ENCODE data around the gene PDE1C. TPM values are rescaled to one million over a fixed set of nuclear protein-coding genes. Genes with fewer than 3 reads are reported as not detected.

PDE1C gene
- total RNA-seq, 2 donors from 2014 or later: 35.7 to 47.8 TPM

- H3K27ac ChIP-seq: peak overlapping the region; percentile 46 to 56
- no peaks in the 10 kb centered on the region for H3K9me3 ChIP-seq
- no peak for TF ChIP-seq CTCF (IDR thresholded peaks at IDR 0.05)
- H3K36me3 ChIP-seq: no peaks in the 10 kb centered on the region
- DNase-seq (ENCODE audit: low spot score): peak; percentile 89
- peaks cover 0 to 45% of the 10 kb centered on the region in 2 donors for H3K4me1 ChIP-seq
- H3K27me3 ChIP-seq: no peaks in the 10 kb centered on the region
- H3K4me3 ChIP-seq: no peak overlapping the region
Measured at GRCh38 chr7:32093415-32094408, 23.5 kb upstream of the PDE1C start.

GRCh38 chr7:32092346-32092745 is 22.1 kb upstream of the PDE1C start:
- peaks cover 0 to 44% of the 10 kb centered on the region in 2 donors for H3K4me1 ChIP-seq

GRCh38 chr7:32091608-32092210 is 21.5 kb upstream of the PDE1C start:
- Histone ChIP-seq H3K36me3 (no peaks in the 10 kb centered on the region), H3K4me1 (peaks cover 0 to 38% of the 10 kb centered on the region in 2 donors), H3K9me3 (no peaks in the 10 kb centered on the region), H3K4me3 (no peak overlapping the region), H3K27me3 (no peaks in the 10 kb centered on the region), H3K27ac (no peak overlapping the region)
- no peak for TF ChIP-seq CTCF (IDR thresholded peaks at IDR 0.05)
- no peak for DNase-seq (ENCODE audit: low spot score)

More at GRCh38 chr7:32092346-32092745, 22.1 kb upstream of the PDE1C start:
- DNase-seq (ENCODE audit: low spot score): no peak
- H3K27ac ChIP-seq: peak overlapping the region in 1 of 2 donors; percentile 56
- no peaks in the 10 kb centered on the region for H3K36me3 ChIP-seq
- no peak for TF ChIP-seq CTCF (IDR thresholded peaks at IDR 0.05)
- H3K9me3 ChIP-seq: no peaks in the 10 kb centered on the region
- no peak overlapping the region for H3K4me3 ChIP-seq
- no peaks in the 10 kb centered on the region for H3K27me3 ChIP-seq

- TF ChIP-seq CTCF (IDR thresholded peaks at IDR 0.05): no peak
- H3K4me3 ChIP-seq: no peak overlapping the region
- DNase-seq (ENCODE audit: low spot score): no peak
- H3K36me3 ChIP-seq: no peaks in the 10 kb centered on the region
- H3K27ac ChIP-seq: no peak overlapping the region
- H3K27me3 ChIP-seq: no peaks in the 10 kb centered on the region
- peaks cover 0 to 38% of the 10 kb centered on the region in 2 donors for H3K4me1 ChIP-seq
- H3K9me3 ChIP-seq: no peaks in the 10 kb centered on the region
Measured at GRCh38 chr7:32089678-32090077, 19.5 kb upstream of the PDE1C start.

- TF ChIP-seq CTCF (IDR thresholded peaks at IDR 0.05): no peak
- Histone ChIP-seq H3K27ac (peak overlapping the region in 1 of 2 donors; percentile 0), H3K9me3 (no peaks in the 10 kb centered on the region), H3K36me3 (no peaks in the 10 kb centered on the region), H3K4me1 (peaks cover 0 to 36% of the 10 kb centered on the region in 2 donors), H3K4me3 (no peak overlapping the region), H3K27me3 (no peaks in the 10 kb centered on the region)
- DNase-seq (ENCODE audit: low spot score): no peak
Measured at GRCh38 chr7:32089256-32089655, 19.0 kb upstream of the PDE1C start.

Measured in right atrium auricular region (tissue), 2 donors.